HUDEP-2 (cell line): ENCODE results near the gene IL17C.
A peak's percentile ranks its signal among the peaks of the same experiment; 100 is the strongest.

Experiments used
- DNase-seq, 76 experiments: peaks; one replicate each; lab custom pipeline; 2025; ENCODE audit not compliant: unreplicated experiment in 76 of 76; lab: John Stamatoyannopoulos, UW

Gene IL17C

DNA sequence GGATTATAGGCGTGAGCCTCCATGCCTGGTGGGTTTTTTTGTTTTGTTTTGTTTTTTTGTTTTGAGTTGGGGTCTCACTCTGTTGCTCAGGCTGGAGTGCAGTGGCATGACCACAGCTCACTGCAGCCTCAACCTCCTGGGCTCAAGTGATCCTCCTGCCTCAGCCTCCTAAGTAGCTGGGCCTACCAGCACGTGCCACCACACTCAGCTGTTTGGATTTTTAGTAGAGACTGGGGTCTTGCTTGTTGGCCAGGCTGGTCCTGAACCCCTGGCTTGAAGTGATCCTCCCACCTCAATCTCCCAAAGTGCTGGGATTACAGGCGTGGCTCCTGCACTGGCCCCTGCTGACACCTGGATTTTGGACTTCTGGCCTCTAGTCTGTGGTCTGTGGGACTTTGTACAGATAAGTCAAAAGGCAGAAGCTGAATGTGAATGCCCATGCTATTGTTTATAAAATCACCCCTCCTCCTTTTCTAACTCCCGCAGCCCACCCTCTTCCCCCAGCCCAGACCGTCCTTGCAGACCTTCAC is 42.2 kb downstream of the IL17C start:
- DNase-seq = no peak

DNA sequence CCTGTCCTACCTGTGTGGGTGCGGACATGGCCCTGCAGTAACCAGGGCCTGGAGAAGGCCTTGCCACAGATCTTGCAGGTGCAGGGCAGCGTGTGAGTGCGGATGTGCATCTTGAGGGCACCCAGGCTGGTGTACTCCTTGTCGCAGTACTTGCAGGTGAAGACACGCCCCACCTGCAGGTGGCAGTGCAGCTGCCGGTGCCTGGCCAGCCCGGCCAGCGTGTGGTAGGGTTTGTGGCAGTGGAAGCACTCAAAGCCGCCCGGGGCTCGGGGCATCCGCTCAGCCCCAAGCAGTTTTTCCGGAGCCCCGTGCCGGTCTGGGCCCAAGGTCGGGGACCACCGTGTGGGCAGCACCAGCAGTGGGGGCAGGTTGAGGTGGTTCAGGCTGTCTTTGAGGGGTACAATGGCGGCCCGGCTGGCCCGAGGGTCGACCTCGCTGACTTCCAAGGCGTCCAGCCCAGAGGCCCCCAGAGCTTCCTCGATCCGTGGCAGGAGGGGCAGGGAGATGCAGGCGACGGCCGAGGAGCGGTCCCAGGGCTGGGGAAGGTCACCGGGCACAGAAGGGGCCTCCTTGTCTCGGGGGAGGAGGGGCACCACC is 42.8 kb downstream of the IL17C start:
- DNase-seq = peak in 4 of 76 experiments; percentile 10 to 30 (median 22)

DNA sequence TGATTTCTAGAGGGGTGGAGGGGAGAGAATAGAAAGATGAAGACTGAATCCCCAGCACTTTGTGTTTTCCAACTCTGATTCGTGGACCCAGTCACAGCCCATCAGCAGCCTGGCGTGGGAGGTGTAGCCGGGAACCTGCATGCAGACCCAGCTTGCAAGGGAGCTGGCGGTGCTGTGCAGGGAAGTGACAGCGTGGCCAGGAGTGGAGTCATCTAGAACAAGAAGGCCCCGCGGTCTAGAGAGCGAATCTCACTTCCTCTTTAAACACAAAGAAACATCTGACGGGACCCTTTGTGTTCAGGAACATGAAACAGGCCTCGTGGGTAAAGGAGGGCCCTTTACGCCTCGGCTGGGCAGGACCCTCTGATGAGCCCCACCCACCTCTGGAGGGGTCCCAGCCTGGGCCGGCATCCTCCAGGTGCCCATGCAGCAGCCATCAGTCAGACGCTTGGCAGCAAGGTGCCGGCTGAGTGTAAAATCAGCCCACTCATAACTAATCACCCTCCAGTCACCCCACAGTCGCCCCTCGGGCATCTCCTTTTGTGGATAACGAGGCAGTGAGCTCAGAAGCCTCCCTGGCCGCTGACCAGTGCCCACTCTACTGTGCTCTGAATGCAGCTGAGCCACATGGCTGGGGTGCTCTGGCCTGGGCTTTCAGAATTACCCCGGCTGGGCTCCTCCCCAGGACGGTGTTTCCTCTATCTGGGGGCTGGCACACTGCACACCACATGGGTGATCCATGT is 43.5 kb downstream of the IL17C start:
- DNase-seq = no peak

DNA sequence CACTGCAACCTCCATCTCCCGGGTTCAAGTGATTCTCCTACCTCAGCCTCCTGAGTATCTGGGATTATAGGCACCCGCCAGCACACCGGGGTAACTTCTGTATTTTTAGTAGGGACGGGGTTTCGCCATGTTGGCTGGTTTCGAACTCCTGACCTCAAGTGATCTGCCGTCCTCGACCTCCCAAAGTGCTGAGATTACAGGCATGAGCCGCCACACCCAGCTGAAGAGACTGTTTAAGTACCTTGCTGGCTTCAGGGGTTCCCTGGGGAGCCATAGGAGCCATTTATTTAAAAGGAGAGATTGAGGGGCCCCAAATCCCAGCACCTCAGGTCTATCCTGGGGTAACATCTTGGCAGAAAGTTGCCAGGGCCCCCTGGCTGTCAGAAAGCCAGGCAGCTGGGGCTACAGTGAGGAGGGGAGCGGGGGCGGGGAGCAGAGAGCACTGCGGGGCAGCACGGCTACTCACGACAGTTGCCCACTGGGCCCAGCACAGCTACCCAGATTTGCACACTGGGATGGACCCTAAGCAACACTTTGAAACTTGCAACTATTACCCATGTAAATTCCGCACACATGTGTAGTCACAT is 46.3 kb downstream of the IL17C start:
- no peak for DNase-seq

DNA sequence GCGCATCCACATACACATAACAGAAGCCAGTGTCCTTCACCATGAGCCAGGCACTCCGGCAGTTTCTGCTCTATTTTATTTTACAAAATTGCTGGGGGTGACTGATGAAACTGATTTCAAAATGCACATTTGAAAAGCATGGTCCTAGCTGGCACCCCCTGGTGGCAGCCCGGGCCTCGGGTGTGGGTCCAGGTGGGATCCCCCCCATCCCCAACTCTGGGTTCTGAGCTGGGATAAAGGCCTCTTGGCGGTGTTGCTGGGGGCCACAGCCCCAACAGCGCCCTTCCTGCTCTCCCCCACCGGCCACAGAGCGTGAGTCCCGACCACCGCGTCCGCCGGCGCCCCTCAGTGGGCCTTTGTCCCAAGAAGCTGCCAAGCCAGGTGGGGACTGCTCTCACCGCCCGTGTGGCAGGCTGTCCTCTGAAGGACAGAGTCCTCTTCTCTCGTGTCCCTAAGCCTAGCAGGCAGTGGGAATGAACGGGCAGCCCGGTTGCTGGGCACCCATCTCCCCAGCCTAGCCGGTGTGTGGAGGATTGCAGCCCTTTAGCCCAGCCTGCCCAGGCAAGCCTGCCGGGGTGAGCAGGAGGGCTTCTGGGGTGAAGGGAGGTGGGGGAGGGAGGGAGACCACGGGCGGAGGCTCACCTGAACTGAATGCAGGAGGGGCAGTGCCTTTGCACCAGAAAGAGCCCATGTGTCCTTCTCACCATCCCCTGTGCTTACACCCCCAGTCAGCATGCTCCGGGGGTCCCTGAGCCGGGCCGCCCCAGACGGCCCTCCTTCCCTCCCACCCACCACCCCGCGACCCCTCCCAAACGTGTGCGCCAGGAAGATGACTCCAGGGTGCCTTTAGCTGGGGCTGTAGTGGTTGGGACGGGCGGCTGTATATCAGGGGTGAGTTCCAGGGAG is 47.0 kb downstream of the IL17C start:
- peak in 3 of 76 experiments; percentile 13 to 21 (median 15) for DNase-seq

DNA sequence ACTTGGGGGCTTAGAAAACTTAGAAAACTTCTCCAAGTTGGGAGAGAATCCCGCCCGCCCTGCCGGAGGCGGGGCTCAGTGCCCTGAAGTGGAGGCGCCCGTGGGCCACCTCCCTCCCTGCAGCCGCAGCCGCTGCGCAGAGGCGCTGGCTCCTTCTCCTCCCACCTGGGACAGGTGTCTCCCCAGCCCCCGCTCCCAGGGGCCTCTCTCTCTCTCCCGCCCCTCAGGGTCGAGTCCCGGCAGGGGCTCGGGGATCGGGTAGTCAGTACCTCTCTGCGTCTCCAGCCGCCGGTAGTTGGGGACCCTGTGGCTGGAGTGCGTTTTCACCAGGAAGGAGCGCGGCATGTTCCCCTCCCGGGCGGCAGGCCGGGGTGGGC is 47.7 kb downstream of the IL17C start:
- peak in 2 of 76 experiments; percentile 8 to 9 for DNase-seq

DNA sequence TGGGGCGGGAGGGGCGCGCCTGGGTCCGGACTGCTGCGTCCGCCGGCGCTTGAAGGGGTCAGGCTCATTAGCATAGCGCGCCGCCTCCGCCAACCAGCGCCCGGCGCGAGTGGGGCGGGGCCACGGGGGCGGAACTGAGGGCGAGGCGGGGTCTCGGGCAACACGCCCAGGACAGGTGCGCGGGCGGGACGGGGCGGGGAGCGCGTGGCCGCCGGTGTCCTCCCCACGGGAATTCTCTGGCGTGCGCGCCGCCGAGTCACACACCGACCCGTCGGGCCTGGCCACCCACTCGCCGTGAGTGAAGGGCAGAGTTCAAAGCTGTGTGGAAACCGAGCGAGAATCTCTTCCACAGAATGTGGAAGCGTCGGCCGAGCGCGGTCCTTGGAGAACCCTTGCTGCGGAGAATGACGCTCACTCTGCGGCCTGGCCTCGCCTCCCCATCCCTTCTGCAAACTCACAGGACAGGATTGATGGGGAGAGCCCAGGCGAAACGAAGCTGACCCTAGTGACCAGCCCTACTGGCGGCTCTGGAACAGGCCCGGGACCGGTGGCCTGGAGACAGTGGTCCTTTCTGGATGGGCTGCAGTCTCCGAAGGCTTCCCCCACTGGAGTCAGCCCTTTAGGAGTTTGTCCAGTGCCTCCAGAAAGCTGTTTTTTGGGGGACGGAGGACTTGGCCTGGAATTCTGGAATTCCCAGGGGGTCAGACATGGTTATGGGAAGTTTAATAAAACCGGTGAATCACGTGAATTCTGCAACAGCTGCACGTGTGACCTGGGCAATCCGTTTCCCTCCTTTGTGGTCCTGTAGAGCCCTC is 48.3 kb downstream of the IL17C start, which contains the start of gene SNAI3:
Gene SNAI3 (minus strand): TSS at position 69 of the 815 bp plus-strand sequence. CDS start 101 bp downstream, outside the sequence.
- DNase-seq = peak in 58 of 76 experiments; percentile 8 to 81 (median 56)

DNA sequence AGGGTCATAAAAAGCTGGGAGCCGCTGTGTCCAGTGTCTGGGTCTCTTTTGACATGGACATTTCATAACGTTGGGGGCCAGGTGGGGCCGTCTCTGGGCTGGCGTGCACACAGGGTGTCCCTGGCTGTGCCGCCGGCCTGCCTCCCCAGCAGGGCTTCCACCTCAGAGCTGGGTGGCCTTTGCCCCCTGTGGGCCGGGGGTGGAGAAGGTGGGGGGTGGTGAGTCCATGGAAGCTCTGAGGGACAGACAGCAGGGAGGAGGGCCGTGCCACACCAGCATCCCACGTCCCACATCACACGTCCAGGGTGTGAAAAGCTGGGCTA is 48.8 kb downstream of the IL17C start:
- DNase-seq = no peak

DNA sequence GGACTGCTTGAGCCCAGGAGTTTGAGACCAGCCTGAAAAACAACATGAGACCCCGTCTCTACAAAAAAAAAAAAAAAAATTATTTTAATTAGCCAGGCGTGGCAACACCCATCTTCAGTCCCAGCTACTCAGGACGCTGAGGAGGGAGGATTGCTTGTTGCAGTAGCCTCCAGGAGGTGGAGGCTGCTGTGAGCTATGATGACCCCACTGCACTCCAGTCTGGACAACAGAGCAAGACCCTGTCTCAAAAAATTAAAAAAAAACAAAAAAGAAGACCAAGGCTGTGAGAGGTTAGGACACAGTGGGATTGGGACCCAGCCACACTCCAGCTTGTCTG is 49.3 kb downstream of the IL17C start:
- peak in 4 of 76 experiments; percentile 27 to 37 (median 32) for DNase-seq

DNA sequence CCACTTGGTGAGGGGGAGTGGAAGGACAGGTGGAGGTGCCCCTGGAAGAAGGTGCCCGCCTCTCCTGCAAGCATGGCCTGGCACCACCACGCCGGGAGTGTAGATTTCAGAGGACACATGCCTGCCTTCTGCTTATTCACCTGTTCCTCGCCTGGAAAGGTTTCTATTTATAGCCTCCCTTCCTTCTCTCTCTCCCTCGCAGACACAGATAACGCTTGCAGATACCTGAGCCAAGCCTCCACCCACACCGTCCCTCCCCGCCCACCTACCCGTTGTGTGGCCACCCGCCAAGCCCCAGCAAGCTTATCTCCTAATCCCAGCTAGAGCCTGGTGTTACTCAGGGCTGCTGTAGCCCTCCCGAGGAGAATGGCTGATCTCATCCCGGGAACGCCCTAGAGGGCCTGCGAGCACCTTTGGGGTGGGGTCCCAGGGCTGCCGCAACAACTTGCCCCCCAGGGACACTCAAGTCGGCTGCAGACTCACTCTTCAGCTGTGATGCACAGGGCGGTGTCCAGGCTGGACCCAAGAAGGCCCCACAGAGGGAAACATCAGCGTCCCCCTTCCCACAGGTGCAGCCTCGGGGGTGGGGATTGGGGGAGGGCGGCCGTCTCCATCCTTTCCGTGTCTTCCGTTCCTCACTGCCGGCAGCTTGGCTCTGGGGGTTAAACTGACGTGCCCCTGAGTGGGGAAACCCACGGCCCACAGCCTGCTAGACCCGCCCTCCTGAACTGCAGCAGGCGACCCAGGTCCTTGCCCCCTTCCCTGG is 49.8 kb downstream of the IL17C start:
- DNase-seq = peak in 74 of 76 experiments; percentile 6 to 93 (median 84)
